ENCODE measurements around the gene ADAMTSL1. TPM values are rescaled to one million over a fixed set of nuclear protein-coding genes. Genes with fewer than 3 reads are reported as not detected.

Gene ADAMTSL1
- total and polyA plus RNA-seq, 9 donors: 1.2 to 20.0 (median 6.1) TPM

- Histone ChIP-seq H3K27me3 (no peaks in the 10 kb centered on the region), H3K9me3 (no peaks in the 10 kb centered on the region), H3K27ac (no peak overlapping the region), H3K4me1 (ENCODE audit: insufficient read depth) (no peaks in the 10 kb centered on the region), H3K4me3 (no peak overlapping the region), H3K36me3 (no peaks in the 10 kb centered on the region)
- no peak for DNase-seq
- WGBS, 3 donors: 90 to 93% (median 92%) methylated on average over 4 of the region's 4 CpGs
- intact Hi-C loops (cut with DNase I): no loop called here
- no peak for TF ChIP-seq POLR2A (IDR thresholded peaks at IDR 0.05)
- TF ChIP-seq CTCF (IDR thresholded peaks at IDR 0.05): no peak
- no peak for TF ChIP-seq EP300 (IDR thresholded peaks at IDR 0.05)
Measured at GRCh38 chr9:18759827-18760226, 285.9 kb downstream of the ADAMTSL1 start.

DNA sequence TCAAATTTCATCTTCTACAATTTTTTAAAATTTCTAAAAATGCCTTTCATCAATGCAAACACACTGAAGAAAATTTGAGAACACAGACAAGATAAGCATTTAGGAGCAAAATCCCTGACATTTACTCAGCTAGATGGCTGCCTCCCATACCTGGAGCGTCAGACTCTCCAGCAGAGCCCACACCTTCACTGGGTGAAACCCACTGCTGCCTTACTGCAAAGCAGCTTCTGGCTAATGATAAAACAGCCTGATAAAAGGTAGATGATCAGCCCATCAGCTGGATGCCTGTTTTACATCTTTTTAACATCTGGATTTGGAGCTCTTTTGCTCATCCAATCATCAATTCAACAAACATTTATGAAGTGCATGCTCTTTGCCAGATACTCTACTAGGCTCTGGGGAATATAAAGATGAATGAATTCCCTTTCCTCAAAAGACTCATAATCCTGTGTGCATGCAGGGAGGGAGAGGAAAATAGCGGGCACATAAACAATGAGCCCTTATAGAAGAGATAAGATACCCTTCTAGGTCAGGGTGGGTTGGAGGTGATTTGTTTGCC, 287.9 kb downstream of the ADAMTSL1 start:
- intact Hi-C loops (cut with DNase I): no loop called here
- Histone ChIP-seq H3K4me3 (no peak overlapping the region), H3K27ac (no peak overlapping the region), H3K4me1 (ENCODE audit: insufficient read depth) (no peaks in the 10 kb centered on the region), H3K9me3 (no peaks in the 10 kb centered on the region), H3K36me3 (no peaks in the 10 kb centered on the region), H3K27me3 (no peaks in the 10 kb centered on the region)
- TF ChIP-seq EP300 (IDR thresholded peaks at IDR 0.05) (no peak), POLR2A (IDR thresholded peaks at IDR 0.05) (no peak)
- DNase-seq: no peak
- 83 to 92% (median 84%) methylated on average over 2 of the region's 2 CpGs for WGBS, 3 donors

DNA sequence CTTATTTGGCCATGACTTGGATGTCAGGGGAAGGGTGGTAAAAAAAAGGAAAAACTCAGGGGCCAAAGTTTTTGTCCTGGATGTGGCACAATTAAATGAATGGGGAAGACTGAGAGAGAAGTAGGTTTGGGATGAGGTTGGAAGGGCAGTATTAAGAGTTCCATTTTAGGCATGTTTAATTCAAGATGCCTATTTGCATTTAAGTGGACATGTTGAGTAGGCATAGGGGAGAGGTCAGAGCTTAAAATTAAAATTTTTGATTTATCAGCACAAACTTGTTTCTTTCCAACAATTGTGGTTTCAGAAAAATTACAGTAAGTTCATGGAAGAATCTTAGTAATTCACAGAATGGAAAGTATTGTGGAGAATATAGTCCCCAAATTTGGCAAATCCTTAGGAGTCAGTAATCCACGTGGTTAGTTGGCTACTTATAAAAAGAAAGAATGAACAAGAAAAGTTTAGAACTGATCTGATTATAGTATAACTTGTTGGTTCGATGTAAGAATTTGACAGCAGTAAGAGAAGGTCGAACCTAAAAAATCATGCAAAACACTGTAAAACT, 293.1 kb downstream of the ADAMTSL1 start:
- no peak overlapping the region for H3K27ac ChIP-seq
- no peak overlapping the region for H3K4me3 ChIP-seq
- H3K36me3 ChIP-seq: no peaks in the 10 kb centered on the region
- intact Hi-C loops (cut with DNase I): no loop called here
- WGBS, 3 donors: 79 to 89% (median 85%) methylated on average over 3 of the region's 3 CpGs
- no peak for DNase-seq
- H3K4me1 ChIP-seq (ENCODE audit: insufficient read depth): no peaks in the 10 kb centered on the region
- no peak for TF ChIP-seq POLR2A (IDR thresholded peaks at IDR 0.05)
- no peak for TF ChIP-seq EP300 (IDR thresholded peaks at IDR 0.05)
- TF ChIP-seq CTCF (IDR thresholded peaks at IDR 0.05): no peak
- H3K27me3 ChIP-seq: no peaks in the 10 kb centered on the region
- H3K9me3 ChIP-seq: no peaks in the 10 kb centered on the region

DNA sequence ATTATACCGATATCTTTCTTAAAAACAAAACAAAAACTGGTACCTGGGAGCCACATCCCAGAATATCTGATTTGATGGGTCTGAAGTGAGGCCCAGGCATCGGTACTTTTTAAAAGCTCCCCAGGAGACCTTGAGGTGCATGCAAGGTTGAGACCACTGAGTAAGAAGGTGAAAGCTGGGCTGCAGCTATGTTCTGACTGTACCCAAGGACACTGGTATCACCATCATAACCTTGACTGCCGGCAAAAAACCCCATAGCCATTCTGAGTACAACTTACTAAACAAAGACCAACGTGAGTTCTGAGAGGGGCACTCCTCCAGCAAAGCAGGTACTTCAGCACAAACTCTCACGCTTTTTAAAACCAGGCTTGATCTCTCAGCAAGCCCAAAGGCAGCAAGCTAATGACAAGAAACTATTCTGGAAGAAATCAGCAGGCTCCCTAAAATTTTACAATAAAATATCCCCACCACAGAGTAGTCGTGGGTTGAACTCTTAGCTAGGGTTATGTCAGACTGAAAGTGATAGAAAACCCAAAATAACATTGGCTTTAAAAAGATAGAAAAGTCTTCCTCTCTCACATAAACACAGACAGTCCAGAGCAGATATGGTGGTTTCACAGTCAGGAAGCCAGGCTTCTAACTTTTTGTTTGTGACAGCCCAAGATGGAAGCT, 295.1 kb downstream of the ADAMTSL1 start:
- H3K27me3 ChIP-seq: no peaks in the 10 kb centered on the region
- no peaks in the 10 kb centered on the region for H3K36me3 ChIP-seq
- no peak overlapping the region for H3K4me3 ChIP-seq
- WGBS, 3 donors: 59 to 71% (median 68%) methylated on average over 6 of the region's 6 CpGs
- H3K27ac ChIP-seq: no peak overlapping the region
- intact Hi-C loops (cut with DNase I): no loop called here
- TF ChIP-seq EP300 (IDR thresholded peaks at IDR 0.05) (no peak), POLR2A (IDR thresholded peaks at IDR 0.05) (no peak), CTCF (IDR thresholded peaks at IDR 0.05) (no peak)
- no peaks in the 10 kb centered on the region for H3K9me3 ChIP-seq
- H3K4me1 ChIP-seq (ENCODE audit: insufficient read depth): no peaks in the 10 kb centered on the region
- DNase-seq: no peak
